Subcutaneous adipose tissue (tissue), 4 donors: ENCODE measurements around the gene EMILIN2. TPM values are rescaled to one million over a fixed set of nuclear protein-coding genes. Genes with fewer than 3 reads are reported as not detected.

ENCODE experiments used
- total RNA-seq, 4 donors: library from RNA; depleted of rRNA; stranded (reverse); fragments of >200 nt; gene quantifications; one replicate each; pipeline ENCODE4 v1.1.0, GENCODE V29; 2016
- TF ChIP-seq, protein P1 (sequence below): fragments of 450-650 bp; IDR thresholded peaks from one replicate; pipeline ENCODE4 v1.5.1; 2016; ENCODE audit warnings: low read depth, mild to moderate bottlenecking, control low read depth, antibody characterized with exemption, moderate library complexity

The EMILIN2 gene
- total RNA-seq, 4 donors from 2014 or later = 23.6 to 107 (median 38.4) TPM

- TF ChIP-seq, protein P1, sequence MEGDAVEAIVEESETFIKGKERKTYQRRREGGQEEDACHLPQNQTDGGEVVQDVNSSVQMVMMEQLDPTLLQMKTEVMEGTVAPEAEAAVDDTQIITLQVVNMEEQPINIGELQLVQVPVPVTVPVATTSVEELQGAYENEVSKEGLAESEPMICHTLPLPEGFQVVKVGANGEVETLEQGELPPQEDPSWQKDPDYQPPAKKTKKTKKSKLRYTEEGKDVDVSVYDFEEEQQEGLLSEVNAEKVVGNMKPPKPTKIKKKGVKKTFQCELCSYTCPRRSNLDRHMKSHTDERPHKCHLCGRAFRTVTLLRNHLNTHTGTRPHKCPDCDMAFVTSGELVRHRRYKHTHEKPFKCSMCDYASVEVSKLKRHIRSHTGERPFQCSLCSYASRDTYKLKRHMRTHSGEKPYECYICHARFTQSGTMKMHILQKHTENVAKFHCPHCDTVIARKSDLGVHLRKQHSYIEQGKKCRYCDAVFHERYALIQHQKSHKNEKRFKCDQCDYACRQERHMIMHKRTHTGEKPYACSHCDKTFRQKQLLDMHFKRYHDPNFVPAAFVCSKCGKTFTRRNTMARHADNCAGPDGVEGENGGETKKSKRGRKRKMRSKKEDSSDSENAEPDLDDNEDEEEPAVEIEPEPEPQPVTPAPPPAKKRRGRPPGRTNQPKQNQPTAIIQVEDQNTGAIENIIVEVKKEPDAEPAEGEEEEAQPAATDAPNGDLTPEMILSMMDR = no peak
These were observed 25.1 kb upstream of the EMILIN2 start for GRCh38 chr18:2821695-2822094.

DNA sequence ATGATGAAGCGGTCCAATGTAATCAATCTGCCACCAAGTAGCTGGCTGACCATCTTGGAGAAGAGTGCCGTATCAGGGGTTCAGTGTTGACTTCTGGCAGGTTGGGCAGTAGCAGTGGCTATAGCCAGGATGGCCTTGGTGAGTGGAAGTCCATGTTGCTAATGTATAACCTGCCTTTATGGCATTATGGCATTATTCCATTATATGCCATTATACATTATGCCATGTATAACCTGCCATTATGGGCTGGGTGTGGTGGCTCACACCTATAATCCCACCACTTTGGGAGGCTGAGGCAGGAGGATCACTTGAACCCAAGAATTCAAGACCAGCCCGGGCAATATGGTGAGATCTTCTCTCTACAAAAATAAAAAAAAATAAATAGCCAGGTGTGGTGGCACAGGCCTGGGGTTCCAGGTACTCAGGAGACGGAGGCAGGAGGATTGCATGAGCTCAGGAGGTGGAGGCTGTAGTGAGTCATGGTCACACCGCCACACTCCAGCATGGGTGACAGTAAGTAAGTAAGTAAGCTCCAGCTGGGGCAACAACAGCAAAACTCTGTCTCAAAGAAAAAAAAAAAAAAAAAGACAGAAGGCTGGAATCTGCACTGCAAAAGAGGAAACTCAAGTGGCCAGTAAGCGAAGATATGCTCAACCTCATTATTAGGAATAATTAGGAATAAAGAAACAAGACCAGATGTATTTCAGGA lies 24.4 kb upstream of the EMILIN2 start:
- TF ChIP-seq, protein P1 = no peak

GRCh38 chr18:2823202-2823601 lies 23.6 kb upstream of the EMILIN2 start:
- TF ChIP-seq, protein P1 = no peak

DNA sequence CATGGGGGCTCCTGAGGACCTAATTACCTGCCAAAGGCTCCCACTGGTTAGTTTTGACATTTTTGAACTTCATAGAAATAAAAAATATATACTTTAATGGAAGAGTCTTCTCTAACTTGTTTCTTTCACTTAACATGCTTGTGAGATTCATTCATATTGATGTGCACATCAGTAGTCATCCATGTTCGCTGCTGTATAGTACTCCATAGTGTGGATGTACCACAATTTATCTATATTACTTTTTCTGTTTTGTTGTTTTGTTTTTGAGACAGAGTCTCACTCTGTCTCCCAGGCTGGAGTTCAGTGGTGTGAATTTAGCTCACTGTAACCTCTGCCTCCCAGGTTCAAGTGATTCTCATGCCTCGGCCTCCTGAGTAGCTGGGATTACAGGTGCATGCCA lies 22.8 kb upstream of the EMILIN2 start:
- TF ChIP-seq, protein P1 = no peak

GRCh38 chr18:2824865-2825264 lies 21.9 kb upstream of the EMILIN2 start:
- TF ChIP-seq, protein P1 = no peak

GRCh38 chr18:2825613-2826175 lies 21.1 kb upstream of the EMILIN2 start:
- TF ChIP-seq, protein P1 = no peak

DNA sequence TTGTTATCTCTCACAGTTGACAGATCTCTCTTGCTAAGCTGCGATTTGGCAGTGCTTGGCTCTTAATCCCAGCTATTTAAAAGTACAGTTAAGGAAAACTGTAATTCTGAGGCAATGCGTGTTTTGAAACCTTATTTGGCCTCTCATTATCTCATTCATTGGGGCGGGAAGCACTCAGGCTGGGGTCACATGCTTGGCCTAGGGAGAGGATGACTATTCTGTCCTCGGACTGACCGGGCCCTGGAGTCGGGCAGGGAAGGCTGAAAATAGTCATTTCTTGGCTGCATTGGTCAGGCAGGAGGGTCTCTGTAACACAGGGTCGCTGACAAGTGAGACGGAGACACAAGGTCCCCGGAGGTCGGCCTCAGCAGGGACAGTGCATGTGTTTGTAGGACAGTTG lies 20.2 kb upstream of the EMILIN2 start:
- TF ChIP-seq, protein P1 = no peak
